Activated B cell treated with CpG ODN at 0.5 μM for 24 hours (primary cell): ENCODE data around the gene SPAG17. TPM values are rescaled to one million over a fixed set of nuclear protein-coding genes. Genes with fewer than 3 reads are reported as not detected.

Experiments
- ATAC-seq: fragments of 200-7000 bp; cut with Tn5 transposase; one replicate; pipeline ENCODE4 v1.10.0; 2021; ENCODE audit warnings: low read depth, mild to moderate bottlenecking, moderate library complexity
- CTCF ChIA-PET: fragments of 350-600 bp; sonication (Branson Sonifier 250); formaldehyde crosslinking; loops from one replicate; lab custom pipeline; 2021; ENCODE audit warnings: antibody characterized with exemption; lab: Charles Lee
- POLR2A ChIA-PET: fragments of 350-600 bp; sonication (Branson Sonifier 250); formaldehyde crosslinking; loops from one replicate; lab custom pipeline; 2021; ENCODE audit warnings: antibody characterized with exemption; lab: Charles Lee
- DNase-seq: peaks from one replicate; pipeline ENCODE4 v3.0.0; 2022
- H3K27ac Mint-ChIP-seq: one replicate; pipeline ENCODE4 v1.8.0; 2020; ENCODE audit warnings: mixed read lengths
- H3K27me3 Mint-ChIP-seq: one replicate; pipeline ENCODE4 v1.8.0; 2021; ENCODE audit warnings: mixed read lengths
- H3K36me3 Mint-ChIP-seq: one replicate; pipeline ENCODE4 v1.8.0; 2021; ENCODE audit warnings: low read depth, mixed read lengths
- H3K4me1 Mint-ChIP-seq: one replicate; pipeline ENCODE4 v1.8.0; 2021; ENCODE audit warnings: mixed read lengths
- H3K4me3 Mint-ChIP-seq: one replicate; pipeline ENCODE4 v1.8.0; 2020; ENCODE audit warnings: mild to moderate bottlenecking, mixed read lengths
- H3K9me3 Mint-ChIP-seq: one replicate; pipeline ENCODE4 v1.8.0; 2020; ENCODE audit warnings: mixed read lengths
- intact Hi-C: fragments of 100-400 bp; cut with micrococcal nuclease; formaldehyde crosslinking; loops from one replicate; pipeline ENCODE4 v1.15.1; 2024
- total RNA-seq: library from RNA; stranded (reverse); gene quantifications from 2 replicates; pipeline ENCODE4 v1.2.3, GENCODE V29; 2022
- TF ChIP-seq, protein P1 (sequence below): fragments of 200-600 bp; IDR thresholded peaks from one replicate; pipeline ENCODE4 v1.8.0; 2022; ENCODE audit warnings: antibody characterized with exemption, mild to moderate bottlenecking

Gene SPAG17
- total RNA-seq, 1 donor from 2014 or later = not detected

DNA sequence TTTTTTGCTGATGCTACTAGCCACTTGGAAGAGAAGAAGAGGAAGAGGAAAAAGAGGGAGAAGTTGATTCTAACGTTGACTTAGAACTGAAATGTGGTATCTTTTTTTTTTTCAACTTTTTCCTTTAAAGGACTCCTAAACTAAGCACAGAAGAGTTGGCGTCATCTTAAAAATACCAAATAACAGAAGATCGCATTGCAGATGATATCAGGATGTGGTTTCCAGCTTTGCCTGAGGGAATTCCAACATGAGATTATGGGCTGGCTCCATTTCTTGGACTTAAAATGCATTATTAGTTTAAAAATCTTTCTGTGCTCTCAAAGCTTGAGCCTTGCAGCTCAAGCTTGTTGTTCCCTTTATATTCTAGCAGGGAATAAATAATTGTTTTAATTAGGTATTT is 225.7 kb downstream of the SPAG17 start:
- intact Hi-C loops = no loop called here
- CTCF ChIA-PET = no interaction called here
- no peak overlapping the region for H3K27ac Mint-ChIP-seq
- ATAC-seq (no peak), DNase-seq (no peak)
- H3K4me1 Mint-ChIP-seq = no peaks in the 10 kb centered on the region
- H3K9me3 Mint-ChIP-seq = no peaks in the 10 kb centered on the region
- H3K36me3 Mint-ChIP-seq = peaks cover 71% of the 10 kb centered on the region
- no peak overlapping the region for H3K4me3 Mint-ChIP-seq
- POLR2A ChIA-PET = no interaction called here
- TF ChIP-seq, protein P1, sequence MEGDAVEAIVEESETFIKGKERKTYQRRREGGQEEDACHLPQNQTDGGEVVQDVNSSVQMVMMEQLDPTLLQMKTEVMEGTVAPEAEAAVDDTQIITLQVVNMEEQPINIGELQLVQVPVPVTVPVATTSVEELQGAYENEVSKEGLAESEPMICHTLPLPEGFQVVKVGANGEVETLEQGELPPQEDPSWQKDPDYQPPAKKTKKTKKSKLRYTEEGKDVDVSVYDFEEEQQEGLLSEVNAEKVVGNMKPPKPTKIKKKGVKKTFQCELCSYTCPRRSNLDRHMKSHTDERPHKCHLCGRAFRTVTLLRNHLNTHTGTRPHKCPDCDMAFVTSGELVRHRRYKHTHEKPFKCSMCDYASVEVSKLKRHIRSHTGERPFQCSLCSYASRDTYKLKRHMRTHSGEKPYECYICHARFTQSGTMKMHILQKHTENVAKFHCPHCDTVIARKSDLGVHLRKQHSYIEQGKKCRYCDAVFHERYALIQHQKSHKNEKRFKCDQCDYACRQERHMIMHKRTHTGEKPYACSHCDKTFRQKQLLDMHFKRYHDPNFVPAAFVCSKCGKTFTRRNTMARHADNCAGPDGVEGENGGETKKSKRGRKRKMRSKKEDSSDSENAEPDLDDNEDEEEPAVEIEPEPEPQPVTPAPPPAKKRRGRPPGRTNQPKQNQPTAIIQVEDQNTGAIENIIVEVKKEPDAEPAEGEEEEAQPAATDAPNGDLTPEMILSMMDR = no peak
- H3K27me3 Mint-ChIP-seq = no peaks in the 10 kb centered on the region

DNA sequence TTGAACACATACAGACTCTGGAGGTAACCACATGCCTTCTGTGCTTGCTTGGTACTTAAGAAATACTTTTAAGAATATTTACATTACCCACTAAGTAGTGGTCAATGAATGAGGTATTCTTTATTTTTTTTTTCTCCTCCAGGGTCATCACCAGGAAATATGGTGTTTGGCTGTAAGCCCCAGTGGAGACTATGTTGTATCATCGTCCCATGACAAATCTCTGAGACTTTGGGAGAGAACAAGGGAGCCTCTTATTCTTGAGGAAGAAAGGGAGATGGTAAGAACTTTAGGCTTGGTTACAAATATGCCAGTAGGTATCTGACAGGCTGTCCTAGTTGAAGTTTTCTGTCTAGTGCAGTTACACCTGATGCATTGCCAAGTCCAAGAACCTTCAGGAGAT is 232.6 kb downstream of the SPAG17 start:
- ChIA-PET CTCF (no interaction called here), POLR2A (no interaction called here)
- TF ChIP-seq, protein P1 = no peak
- Mint-ChIP-seq H3K27me3 (no peaks in the 10 kb centered on the region), H3K4me1 (no peaks in the 10 kb centered on the region), H3K4me3 (no peak overlapping the region), H3K9me3 (no peaks in the 10 kb centered on the region), H3K36me3 (peaks cover 92% of the 10 kb centered on the region), H3K27ac (no peak overlapping the region)
- ATAC-seq = no peak
- DNase-seq = no peak
- intact Hi-C loops = no loop called here

DNA sequence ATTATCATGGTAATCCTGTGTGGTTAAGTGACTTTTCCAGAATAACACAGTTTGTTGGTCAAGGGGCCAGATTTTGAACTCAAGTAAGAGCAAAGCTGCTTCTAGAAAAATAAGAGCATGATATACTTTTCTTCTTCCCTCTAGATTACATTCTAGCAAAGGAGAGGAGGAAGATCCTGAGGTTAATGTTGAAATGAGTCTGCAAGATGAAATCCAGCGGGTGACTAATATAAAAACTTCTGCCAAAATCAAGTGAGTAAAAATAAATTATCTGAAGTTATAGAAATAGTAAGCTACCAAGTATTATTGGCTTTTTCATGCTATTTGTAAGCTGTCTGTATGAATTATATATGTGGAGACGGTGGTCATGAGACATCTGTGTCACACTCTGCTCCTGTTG is 242.7 kb downstream of the SPAG17 start:
- H3K27me3 Mint-ChIP-seq = no peaks in the 10 kb centered on the region
- no peak for ATAC-seq
- POLR2A ChIA-PET = no interaction called here
- no peaks in the 10 kb centered on the region for H3K4me1 Mint-ChIP-seq
- H3K27ac Mint-ChIP-seq = no peak overlapping the region
- H3K4me3 Mint-ChIP-seq = no peak overlapping the region
- intact Hi-C loops = no loop called here
- no peaks in the 10 kb centered on the region for H3K9me3 Mint-ChIP-seq
- TF ChIP-seq, protein P1 = no peak
- CTCF ChIA-PET = interaction anchor here (1.1 kb wide), 1 partner anchor 9 kb away, joined by 3 read pairs; no protein-coding TSS in a partner anchor
- peaks cover 89% of the 10 kb centered on the region for H3K36me3 Mint-ChIP-seq
- no peak for DNase-seq

DNA sequence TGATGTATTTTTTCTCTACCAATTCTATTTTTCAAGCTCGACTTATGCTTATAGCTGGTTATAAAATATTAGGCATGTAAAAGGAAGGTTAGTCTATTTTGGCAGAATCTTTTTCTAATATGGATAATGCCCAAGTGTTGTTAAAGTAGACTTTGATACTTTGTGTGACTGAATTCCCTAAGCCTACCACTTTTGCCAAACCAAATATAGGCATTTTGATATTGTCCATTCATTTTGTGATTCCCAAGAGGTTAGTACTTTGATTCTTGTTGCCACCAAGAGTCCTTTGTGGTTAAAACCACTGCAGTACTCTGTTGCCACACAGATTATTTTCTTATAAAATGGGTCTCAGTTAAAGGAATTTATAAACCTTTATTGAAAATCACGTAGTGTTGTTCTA is 251.3 kb downstream of the SPAG17 start:
- Mint-ChIP-seq H3K36me3 (peaks cover 62% of the 10 kb centered on the region), H3K4me3 (no peak overlapping the region), H3K4me1 (peaks cover 31% of the 10 kb centered on the region), H3K27me3 (no peaks in the 10 kb centered on the region), H3K27ac (no peak overlapping the region), H3K9me3 (no peaks in the 10 kb centered on the region)
- TF ChIP-seq, protein P1 = no peak
- CTCF ChIA-PET = interaction anchor here (1.1 kb wide), 1 partner anchor 9 kb away, joined by 3 read pairs; no protein-coding TSS in a partner anchor
- intact Hi-C loops = no loop called here
- DNase-seq (no peak), ATAC-seq (no peak)
- POLR2A ChIA-PET = no interaction called here

DNA sequence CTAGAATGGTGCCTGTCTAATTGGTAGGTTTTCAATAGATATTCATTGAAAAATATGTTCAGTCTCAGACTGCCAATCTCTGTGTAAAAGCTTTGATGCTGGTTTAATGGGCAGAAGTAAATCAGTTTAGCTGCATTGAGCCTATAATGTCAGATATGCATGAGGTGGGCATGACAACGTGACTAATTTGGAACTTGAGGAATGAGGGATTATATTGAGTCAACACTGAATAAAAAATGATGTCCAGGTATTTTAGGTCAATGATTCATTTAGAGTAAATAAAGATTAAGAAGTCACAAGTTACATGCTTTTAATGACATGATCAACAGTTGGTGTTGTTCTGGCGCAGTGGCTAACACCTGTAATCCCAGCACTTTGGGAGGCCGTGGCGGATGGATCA is 252.5 kb downstream of the SPAG17 start:
- DNase-seq = no peak
- ChIA-PET POLR2A (no interaction called here), CTCF (no interaction called here)

More for the DNA sequence above, 252.5 kb downstream of the SPAG17 start:
- H3K36me3 Mint-ChIP-seq = peaks cover 51% of the 10 kb centered on the region
- H3K27me3 Mint-ChIP-seq = no peaks in the 10 kb centered on the region
- TF ChIP-seq, protein P1 = no peak
- intact Hi-C loops = no loop called here
- no peaks in the 10 kb centered on the region for H3K9me3 Mint-ChIP-seq
- no peak overlapping the region for H3K4me3 Mint-ChIP-seq
- peaks cover 40% of the 10 kb centered on the region for H3K4me1 Mint-ChIP-seq
- no peak overlapping the region for H3K27ac Mint-ChIP-seq
- ATAC-seq = no peak
